Measurements from ENCODE around the gene ABCD3. TPM values are rescaled to one million over a fixed set of nuclear protein-coding genes. Genes with fewer than 3 reads are reported as not detected.

The ABCD3 gene
- total and polyA plus RNA-seq, 2 of the 8 experiments (the other 6 are each of a cell fraction or from before 2014, with no cell fraction given), result 6.6 to 29.4 TPM

DNA sequence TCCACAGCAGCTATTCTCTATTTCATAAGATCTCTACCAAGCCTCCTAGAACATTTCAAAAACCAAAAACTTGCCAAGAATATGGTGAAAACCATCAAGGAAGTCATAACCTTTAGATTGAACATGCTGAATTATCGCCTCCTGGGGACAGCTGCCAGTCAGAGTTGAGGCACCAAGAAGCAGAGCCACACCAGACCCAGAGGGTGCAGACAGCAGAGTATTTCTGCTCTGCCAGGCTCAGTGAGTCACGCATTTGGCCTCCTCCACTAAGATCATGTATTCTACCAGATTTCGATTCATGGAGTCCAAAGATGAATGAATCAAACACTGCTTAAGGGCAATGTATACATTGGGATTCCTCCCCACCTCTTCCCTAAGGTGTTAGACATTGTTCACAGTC lies 121.3 kb downstream of the ABCD3 start (continued):
- TF ChIP-seq TEAD4 (IDR thresholded peaks at IDR 0.05; ENCODE audit: low read depth, low read length), result no peak
